ENCODE data around the gene MPDZ. TPM values are rescaled to one million over a fixed set of nuclear protein-coding genes. Genes with fewer than 3 reads are reported as not detected.

The MPDZ gene
- total and polyA plus RNA-seq, 2 of the 13 experiments (the other 11 are each of a cell fraction or from before 2014, with no cell fraction given): 12.4 to 14.7 TPM

DNA sequence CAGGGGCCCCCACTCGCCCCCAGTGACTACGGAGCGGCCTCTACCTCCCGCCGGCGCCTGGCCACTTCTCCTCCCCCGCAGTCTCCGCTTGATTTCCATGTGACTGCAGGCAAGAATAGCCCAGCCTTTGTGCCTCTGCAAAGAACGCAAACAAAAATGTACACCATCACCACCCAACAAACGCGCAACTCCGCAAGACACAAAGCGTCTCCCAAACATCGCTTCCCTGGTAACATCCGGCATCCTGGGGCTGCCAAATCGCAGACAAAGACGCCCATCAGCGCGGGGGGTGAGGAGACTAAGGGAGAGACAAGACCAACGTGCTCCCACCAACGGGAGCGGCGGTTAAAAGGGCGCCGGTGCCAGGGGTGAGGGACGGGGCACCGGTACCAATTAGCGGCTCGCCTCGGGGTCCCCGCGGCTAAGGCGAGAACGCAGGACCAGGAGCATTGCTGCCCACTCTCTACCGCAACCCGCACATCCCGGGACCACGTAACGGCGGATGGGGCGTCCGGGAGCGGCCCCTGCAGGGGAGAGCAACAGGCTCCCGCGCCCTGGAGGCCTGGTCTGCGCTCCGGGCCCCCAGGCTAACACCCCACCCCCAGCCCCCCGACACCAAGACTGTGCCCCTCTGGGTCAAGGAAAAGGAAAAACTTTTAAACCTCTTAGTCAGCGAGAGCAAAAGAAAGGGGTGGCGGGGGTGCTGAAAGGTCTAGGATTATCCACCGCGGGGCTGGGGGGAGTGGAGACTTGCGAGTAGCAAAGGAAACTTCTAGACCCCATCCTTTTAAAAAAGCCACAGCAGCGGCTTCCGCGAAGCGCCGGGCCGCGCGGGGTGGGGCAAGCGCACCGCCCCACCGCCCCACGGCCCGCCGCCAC, 885 bp downstream of the MPDZ start (continued):
- TF ChIP-seq, protein P1, sequence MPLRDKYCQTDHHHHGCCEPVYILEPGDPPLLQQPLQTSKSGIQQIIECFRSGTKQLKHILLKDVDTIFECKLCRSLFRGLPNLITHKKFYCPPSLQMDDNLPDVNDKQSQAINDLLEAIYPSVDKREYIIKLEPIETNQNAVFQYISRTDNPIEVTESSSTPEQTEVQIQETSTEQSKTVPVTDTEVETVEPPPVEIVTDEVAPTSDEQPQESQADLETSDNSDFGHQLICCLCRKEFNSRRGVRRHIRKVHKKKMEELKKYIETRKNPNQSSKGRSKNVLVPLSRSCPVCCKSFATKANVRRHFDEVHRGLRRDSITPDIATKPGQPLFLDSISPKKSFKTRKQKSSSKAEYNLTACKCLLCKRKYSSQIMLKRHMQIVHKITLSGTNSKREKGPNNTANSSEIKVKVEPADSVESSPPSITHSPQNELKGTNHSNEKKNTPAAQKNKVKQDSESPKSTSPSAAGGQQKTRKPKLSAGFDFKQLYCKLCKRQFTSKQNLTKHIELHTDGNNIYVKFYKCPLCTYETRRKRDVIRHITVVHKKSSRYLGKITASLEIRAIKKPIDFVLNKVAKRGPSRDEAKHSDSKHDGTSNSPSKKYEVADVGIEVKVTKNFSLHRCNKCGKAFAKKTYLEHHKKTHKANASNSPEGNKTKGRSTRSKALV (CRISPR knock-in tag; IDR thresholded peaks at IDR 0.05): peak; percentile 38; the same call in 1 of the 2 replicates
- TF ChIP-seq HMG20B (CRISPR knock-in tag; conservative IDR thresholded peaks at IDR 0.05) (no peak), ZNF180 (CRISPR knock-in tag; IDR thresholded peaks at IDR 0.05; ENCODE audit: borderline replicate concordance, low read depth) (no peak), ZNF605 (CRISPR knock-in tag; IDR thresholded peaks at IDR 0.05) (peak; percentile 29; the same call in 1 of the 2 replicates), GTF2F1 (IDR thresholded peaks at IDR 0.05; ENCODE audit: low read length) (no peak), RXRA (CRISPR knock-in tag; IDR thresholded peaks at IDR 0.05) (peak; percentile 28; the same call in 1 of the 2 replicates), SRF (IDR thresholded peaks at IDR 0.05; ENCODE audit: low read depth, low read length) (no peak), RARA (CRISPR knock-in tag; IDR thresholded peaks at IDR 0.05) (no peak), MBD4 (IDR thresholded peaks at IDR 0.05; ENCODE audit: borderline replicate concordance, low read length) (no peak), CENPX (CRISPR knock-in tag; IDR thresholded peaks at IDR 0.05) (no peak), GATAD2A (CRISPR knock-in tag; IDR thresholded peaks at IDR 0.05) (no peak), TBX2 (CRISPR knock-in tag; IDR thresholded peaks at IDR 0.05; ENCODE audit: borderline replicate concordance) (no peak), NFKBIZ (CRISPR knock-in tag; IDR thresholded peaks at IDR 0.05) (no peak), SALL2 (CRISPR knock-in tag; IDR thresholded peaks at IDR 0.05) (no peak), ZNF724P (CRISPR knock-in tag; IDR thresholded peaks at IDR 0.05; ENCODE audit: borderline replicate concordance) (no peak), RAD21 (CRISPR knock-in tag; IDR thresholded peaks at IDR 0.05) (no peak), NR2F1 (CRISPR knock-in tag; IDR thresholded peaks at IDR 0.05) (no peak), NRL (CRISPR knock-in tag; IDR thresholded peaks at IDR 0.05; ENCODE audit: borderline replicate concordance) (peak; percentile 59; the same call in 1 of the 2 replicates), ZNF547 (CRISPR knock-in tag; IDR thresholded peaks at IDR 0.05) (no peak), PCBP2 (optimal IDR thresholded peaks at IDR 0.05; ENCODE audit: low read depth, low read length, poor library complexity, severe bottlenecking) (no peak)
- TF ChIP-seq, protein P2, sequence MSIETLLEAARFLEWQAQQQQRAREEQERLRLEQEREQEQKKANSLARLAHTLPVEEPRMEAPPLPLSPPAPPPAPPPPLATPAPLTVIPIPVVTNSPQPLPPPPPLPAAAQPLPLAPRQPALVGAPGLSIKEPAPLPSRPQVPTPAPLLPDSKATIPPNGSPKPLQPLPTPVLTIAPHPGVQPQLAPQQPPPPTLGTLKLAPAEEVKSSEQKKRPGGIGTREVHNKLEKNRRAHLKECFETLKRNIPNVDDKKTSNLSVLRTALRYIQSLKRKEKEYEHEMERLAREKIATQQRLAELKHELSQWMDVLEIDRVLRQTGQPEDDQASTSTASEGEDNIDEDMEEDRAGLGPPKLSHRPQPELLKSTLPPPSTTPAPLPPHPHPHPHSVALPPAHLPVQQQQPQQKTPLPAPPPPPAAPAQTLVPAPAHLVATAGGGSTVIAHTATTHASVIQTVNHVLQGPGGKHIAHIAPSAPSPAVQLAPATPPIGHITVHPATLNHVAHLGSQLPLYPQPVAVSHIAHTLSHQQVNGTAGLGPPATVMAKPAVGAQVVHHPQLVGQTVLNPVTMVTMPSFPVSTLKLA (IDR thresholded peaks at IDR 0.05): no peak
- TF ChIP-seq, protein P3, sequence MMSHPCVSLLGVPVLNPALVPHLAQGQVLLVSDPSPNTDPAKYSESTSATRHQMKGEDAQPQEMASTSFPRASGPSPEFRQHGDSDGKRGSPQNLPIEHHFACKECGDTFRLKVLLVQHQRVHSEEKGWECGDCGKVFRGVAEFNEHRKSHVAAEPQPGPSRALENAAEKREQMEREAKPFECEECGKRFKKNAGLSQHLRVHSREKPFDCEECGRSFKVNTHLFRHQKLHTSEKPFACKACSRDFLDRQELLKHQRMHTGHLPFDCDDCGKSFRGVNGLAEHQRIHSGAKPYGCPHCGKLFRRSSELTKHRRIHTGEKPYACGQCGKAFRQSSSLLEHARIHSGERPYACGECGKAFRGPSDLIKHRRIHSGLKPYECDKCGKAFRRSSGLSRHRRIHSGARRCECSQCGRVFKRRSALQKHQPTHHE (CRISPR knock-in tag; IDR thresholded peaks at IDR 0.05; ENCODE audit: borderline replicate concordance): no peak
- TF ChIP-seq, protein P4, sequence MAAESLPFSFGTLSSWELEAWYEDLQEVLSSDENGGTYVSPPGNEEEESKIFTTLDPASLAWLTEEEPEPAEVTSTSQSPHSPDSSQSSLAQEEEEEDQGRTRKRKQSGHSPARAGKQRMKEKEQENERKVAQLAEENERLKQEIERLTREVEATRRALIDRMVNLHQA (CRISPR knock-in tag; IDR thresholded peaks at IDR 0.05): no peak
- TF ChIP-seq, protein P5, sequence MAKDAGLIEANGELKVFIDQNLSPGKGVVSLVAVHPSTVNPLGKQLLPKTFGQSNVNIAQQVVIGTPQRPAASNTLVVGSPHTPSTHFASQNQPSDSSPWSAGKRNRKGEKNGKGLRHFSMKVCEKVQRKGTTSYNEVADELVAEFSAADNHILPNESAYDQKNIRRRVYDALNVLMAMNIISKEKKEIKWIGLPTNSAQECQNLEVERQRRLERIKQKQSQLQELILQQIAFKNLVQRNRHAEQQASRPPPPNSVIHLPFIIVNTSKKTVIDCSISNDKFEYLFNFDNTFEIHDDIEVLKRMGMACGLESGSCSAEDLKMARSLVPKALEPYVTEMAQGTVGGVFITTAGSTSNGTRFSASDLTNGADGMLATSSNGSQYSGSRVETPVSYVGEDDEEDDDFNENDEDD (CRISPR knock-in tag; IDR thresholded peaks at IDR 0.05; ENCODE audit: borderline replicate concordance): 0 out of 2 replicates have a peak, but pooled peaks have one; percentile 5
